Aorta (tissue), 5 donors: Measurements from ENCODE around the gene SF1. TPM values are rescaled to one million over a fixed set of nuclear protein-coding genes. Genes with fewer than 3 reads are reported as not detected.
"Not testable (repeated sequence)": the region's sequence is repeated elsewhere in the genome, so short reads cannot be mapped to it uniquely, and the experiment has no call there.

Experiments used
- ATAC-seq: fragments of 200-7000 bp; cut with Tn5 transposase; one replicate; pipeline ENCODE4 v1.9.1; 2022; ENCODE audit warnings: moderate library complexity; ENCODE audit not compliant: low FRiP score
- DNase-seq, 2 donors: peaks; one replicate each; pipeline ENCODE4 v3.0.0-alpha.2; 2020
- H3K27ac ChIP-seq, 2 donors: one replicate each; pipeline ENCODE4 v1.5.1; 2013; ENCODE audit warnings: low read length in 2 of 2, mild to moderate bottlenecking in 2 of 2, moderate library complexity in 2 of 2, control low read depth in 1 of 2, inconsistent platforms in 1 of 2, low read depth in 1 of 2
- H3K27me3 ChIP-seq, 2 donors: one replicate each; pipeline ENCODE4 v1.6.1; 2013; ENCODE audit warnings: control low read depth in 1 of 2, low read length in 1 of 2, mild to moderate bottlenecking in 1 of 2, moderate library complexity in 1 of 2; ENCODE audit not compliant: insufficient read depth in 2 of 2, control insufficient read depth in 1 of 2
- H3K36me3 ChIP-seq, 2 donors: one replicate each; pipeline ENCODE4 v1.6.1; 2013; ENCODE audit warnings: control low read depth in 1 of 2, low read length in 1 of 2, mild to moderate bottlenecking in 1 of 2; ENCODE audit not compliant: insufficient read depth in 2 of 2, control insufficient read depth in 1 of 2
- H3K4me1 ChIP-seq, 2 donors: one replicate each; pipeline ENCODE4 v1.6.1; 2013; ENCODE audit warnings: low read length in 2 of 2, control low read depth in 1 of 2, mild to moderate bottlenecking in 1 of 2, moderate library complexity in 1 of 2; ENCODE audit not compliant: insufficient read depth in 2 of 2, control insufficient read depth in 1 of 2
- H3K4me3 ChIP-seq, 2 donors: one replicate each; pipeline ENCODE4 v1.5.1; 2013; ENCODE audit warnings: low read length in 2 of 2, control low read depth in 1 of 2, mild to moderate bottlenecking in 1 of 2
- H3K9me3 ChIP-seq: one replicate; pipeline ENCODE4 v1.6.1; 2013; ENCODE audit warnings: mild to moderate bottlenecking, low read length; ENCODE audit not compliant: control insufficient read depth
- WGBS, 2 donors: extraction: QIAGEN DNeasy Blood & Tissue Kit; methylation state at CpG; one replicate each; pipeline ENCODE4 v1.1.7; 2013; 5-methylcytosine and 5-hydroxymethylcytosine counted together
- intact Hi-C, 2 donors: fragments of 100-400 bp; cut with DNase I; formaldehyde crosslinking; loops; one replicate each; pipeline versions ENCODE4 v1.14.2 to v1.15.0; 2022
- long read RNA-seq, 2 donors: library from polyadenylated mRNA; unstranded; transcript quantifications; one replicate each; pipeline ENCODE4 v2.0.0, GENCODE V29; 2020 to 2021
- polyA plus RNA-seq, 2 donors: library from polyadenylated mRNA; stranded (reverse); fragments of 200-250 nt; gene quantifications; one replicate each; pipeline ENCODE4 v1.2.3, GENCODE V29; 2013
- total RNA-seq, 2 donors: library from RNA; stranded (reverse); fragmentation: NEBNext Ultra II Directional; extraction: Animal tissue kit (Norgen Biotek cat#: 25700); gene quantifications; one replicate each; pipeline ENCODE4 v1.2.1, GENCODE V29; 2021
- donor health status: healthy with polysubstance abuse.
- donor health status: Bipolar disorder and iron deficiency.
- donor health status: DM: no; HTN: no; CAD: no.
- donor health status: DM: no; HTN: no; CAD: no.
- donor health status: DM: yes; HTN: yes; CAD: no.

Gene SF1, protein sequence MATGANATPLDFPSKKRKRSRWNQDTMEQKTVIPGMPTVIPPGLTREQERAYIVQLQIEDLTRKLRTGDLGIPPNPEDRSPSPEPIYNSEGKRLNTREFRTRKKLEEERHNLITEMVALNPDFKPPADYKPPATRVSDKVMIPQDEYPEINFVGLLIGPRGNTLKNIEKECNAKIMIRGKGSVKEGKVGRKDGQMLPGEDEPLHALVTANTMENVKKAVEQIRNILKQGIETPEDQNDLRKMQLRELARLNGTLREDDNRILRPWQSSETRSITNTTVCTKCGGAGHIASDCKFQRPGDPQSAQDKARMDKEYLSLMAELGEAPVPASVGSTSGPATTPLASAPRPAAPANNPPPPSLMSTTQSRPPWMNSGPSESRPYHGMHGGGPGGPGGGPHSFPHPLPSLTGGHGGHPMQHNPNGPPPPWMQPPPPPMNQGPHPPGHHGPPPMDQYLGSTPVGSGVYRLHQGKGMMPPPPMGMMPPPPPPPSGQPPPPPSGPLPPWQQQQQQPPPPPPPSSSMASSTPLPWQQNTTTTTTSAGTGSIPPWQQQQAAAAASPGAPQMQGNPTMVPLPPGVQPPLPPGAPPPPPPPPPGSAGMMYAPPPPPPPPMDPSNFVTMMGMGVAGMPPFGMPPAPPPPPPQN
- total RNA-seq = 100 to 1,000 TPM; 267 to 322 TPM
- 100 to 1,000 TPM in 1 of 2 donors, 10 to 100 TPM in 1; 46.6 to 136 TPM for polyA plus RNA-seq
- long read RNA-seq, donor 1, transcript SF1-201 (13 exons, 2,850 nt) = major isoform, 21 of 67 reads
- long read RNA-seq, donor 1, transcript SF1-212 (2 exons, 983 nt) = minor isoform, 9 of 67 reads
- long read RNA-seq, donor 1, partial matches to known transcripts = 19 of 67 reads
- long read RNA-seq, donor 1, other reads (novel, unspliced or antisense) = 13 of 67 reads
- long read RNA-seq, donor 2, transcript SF1-201 (13 exons, 2,850 nt) = major isoform, 10 of 54 reads
- long read RNA-seq, donor 2, partial matches to known transcripts = 21 of 54 reads
- long read RNA-seq, donor 2, other reads (novel, unspliced or antisense) = 13 of 54 reads

- intact Hi-C loops = no loop called here
- Histone ChIP-seq H3K27me3 (no peaks in the 10 kb centered on the region), H3K36me3 (peaks cover 0 to 8% of the 10 kb centered on the region in 2 donors), H3K4me3 (peak within 1 kb of the TSS; percentile 99 to 100), H3K4me1 (peaks cover 0 to 7% of the 10 kb centered on the region in 2 donors), H3K27ac (peak within 1 kb of the TSS; percentile 99), H3K9me3 (no peaks in the 10 kb centered on the region)
- DNase-seq (peak; percentile 98 to 99), ATAC-seq (peak; percentile 97)
- 0 to 1% methylated on average over 61 to 80 of the region's 80 CpGs for WGBS, 2 donors
Observed at GRCh38 chr11:64778473-64779298, at the start of gene SF1. SF1 (minus strand) TSS chr11:64778542; CDS start chr11:64778392, 150 bp downstream.

- Histone ChIP-seq H3K36me3 (no peaks in the 10 kb centered on the region), H3K27ac (no peak overlapping the region), H3K4me1 (no peaks in the 10 kb centered on the region), H3K27me3 (no peaks in the 10 kb centered on the region), H3K9me3 (no peaks in the 10 kb centered on the region), H3K4me3 (no peak overlapping the region)
- 95% methylated on average over 22 of the region's 22 CpGs for WGBS, 2 donors
- DNase-seq (no peak), ATAC-seq (no peak)
- intact Hi-C loops = no loop called here
Observed at GRCh38 chr11:64827451-64827839, 49.1 kb upstream of the SF1 start.

DNA sequence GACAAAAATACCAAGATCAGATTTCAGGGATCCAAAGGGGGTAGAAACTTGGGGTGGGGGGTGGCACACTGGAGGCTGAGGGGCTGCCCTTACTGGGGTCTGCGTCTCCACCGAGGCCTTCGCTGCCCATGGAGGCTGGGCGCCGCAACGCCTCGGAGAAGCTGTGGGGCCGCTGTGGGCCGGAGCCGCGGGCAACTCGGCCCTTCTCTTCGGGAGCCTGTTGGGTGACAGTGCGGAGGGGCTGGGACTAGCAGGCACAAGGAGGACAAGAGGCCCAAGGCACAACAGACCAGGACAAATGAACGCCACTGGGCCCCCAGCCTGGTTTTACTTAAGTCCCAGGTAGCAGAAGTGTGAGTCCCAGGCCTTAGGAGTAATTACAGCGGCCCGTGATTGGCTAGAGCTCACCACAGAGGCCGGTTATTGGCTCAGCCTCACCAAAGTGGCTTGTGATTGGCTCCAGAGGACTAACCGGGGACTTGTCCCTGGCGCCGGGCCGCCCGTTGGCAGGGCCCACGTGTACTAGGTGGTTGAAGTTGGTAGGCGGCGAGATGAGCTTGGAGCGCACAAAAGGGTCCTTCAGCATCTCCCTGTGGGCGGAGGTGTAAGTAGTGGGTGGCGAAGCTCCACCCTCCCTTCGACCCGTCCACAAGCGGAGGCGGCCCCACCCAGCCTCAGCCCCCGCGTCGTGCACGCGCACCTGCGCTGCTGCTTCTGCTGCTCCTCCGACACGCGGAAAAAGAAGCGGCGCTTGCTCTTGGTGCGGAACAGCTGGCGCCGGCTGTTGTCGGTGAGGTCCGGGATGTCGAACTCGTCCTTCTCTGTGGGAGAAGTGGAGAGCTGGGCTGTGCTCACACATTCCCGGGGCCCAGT, 48.5 kb upstream of the SF1 start:
- Histone ChIP-seq H3K36me3 (no peaks in the 10 kb centered on the region), H3K4me1 (no peaks in the 10 kb centered on the region), H3K4me3 (no peak overlapping the region), H3K9me3 (no peaks in the 10 kb centered on the region), H3K27me3 (no peaks in the 10 kb centered on the region), H3K27ac (no peak overlapping the region)
- peak; percentile 24 for ATAC-seq
- 81 to 89% methylated on average over 50 to 52 of the region's 52 CpGs for WGBS, 2 donors
- no peak for DNase-seq
- intact Hi-C loops = no loop called here

DNA sequence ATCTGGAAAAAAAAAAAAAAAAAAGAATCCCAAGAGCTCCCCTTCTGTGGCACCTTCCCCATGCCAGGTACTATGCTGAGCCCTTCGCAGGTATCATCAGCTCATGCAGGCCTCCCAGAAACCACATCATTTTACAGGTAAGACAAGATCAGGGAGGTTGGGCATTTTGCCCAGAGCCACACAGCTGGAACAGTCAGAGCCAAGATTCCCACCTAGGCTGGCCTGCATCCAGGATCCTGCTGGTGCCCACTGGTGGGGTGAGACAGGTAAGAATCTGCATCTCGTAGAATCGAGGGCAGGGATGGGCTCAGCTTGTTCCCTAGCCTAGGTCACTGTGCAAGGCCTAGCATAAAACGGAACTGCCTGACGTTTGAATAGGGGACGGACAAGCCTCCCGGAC, 47.7 kb upstream of the SF1 start:
- Histone ChIP-seq H3K9me3 (no peaks in the 10 kb centered on the region), H3K36me3 (no peaks in the 10 kb centered on the region), H3K4me1 (no peaks in the 10 kb centered on the region), H3K27me3 (no peaks in the 10 kb centered on the region), H3K27ac (no peak overlapping the region), H3K4me3 (no peak overlapping the region)
- DNase-seq = no peak
- WGBS, 2 donors = 85 to 97% methylated on average over 7 of the region's 7 CpGs
- intact Hi-C loops = no loop called here
- ATAC-seq = no peak

GRCh38 chr11:64823568-64824119, 45.3 kb upstream of the SF1 start:
- Histone ChIP-seq H3K27me3 (no peaks in the 10 kb centered on the region), H3K27ac (no peak overlapping the region), H3K4me1 (no peaks in the 10 kb centered on the region)

GRCh38 chr11:64817476-64817875, 39.1 kb upstream of the SF1 start:
- DNase-seq (no peak), ATAC-seq (no peak)
- Histone ChIP-seq H3K4me3 (no peak overlapping the region), H3K27me3 (no peaks in the 10 kb centered on the region), H3K4me1 (no peaks in the 10 kb centered on the region), H3K27ac (no peak overlapping the region), H3K9me3 (no peaks in the 10 kb centered on the region), H3K36me3 (no peaks in the 10 kb centered on the region)
- intact Hi-C loops = no loop called here
- 85 to 86% methylated on average over 3 of the region's 3 CpGs for WGBS, 2 donors

More at GRCh38 chr11:64823568-64824119, 45.3 kb upstream of the SF1 start:
- WGBS, 2 donors = 68 to 80% methylated on average over 11 of the region's 11 CpGs
- Histone ChIP-seq H3K4me3 (no peak overlapping the region), H3K9me3 (no peaks in the 10 kb centered on the region), H3K36me3 (no peaks in the 10 kb centered on the region)
- DNase-seq (no peak), ATAC-seq (no peak)
- intact Hi-C loops = no loop called here

GRCh38 chr11:64815433-64815832, 37.1 kb upstream of the SF1 start:
- DNase-seq, H3K27me3 ChIP-seq, H3K9me3 ChIP-seq, ATAC-seq, intact Hi-C loops, H3K36me3 ChIP-seq, H3K4me1 ChIP-seq, H3K4me3 ChIP-seq, H3K27ac ChIP-seq: not testable (repeated sequence)
- 90 to 94% methylated on average over 5 of the region's 5 CpGs for WGBS, 2 donors
